ENCODE results near the gene CDHR3.

The CDHR3 gene

GRCh38 chr7:105982388-105982787, 19.3 kb downstream of the CDHR3 start:
- TF ChIP-seq GATA2 (IDR thresholded peaks at IDR 0.05; ENCODE audit: low read depth, low read length) (no peak), GATA3 (IDR thresholded peaks at IDR 0.05; ENCODE audit: low read depth, low read length) (no peak)

DNA sequence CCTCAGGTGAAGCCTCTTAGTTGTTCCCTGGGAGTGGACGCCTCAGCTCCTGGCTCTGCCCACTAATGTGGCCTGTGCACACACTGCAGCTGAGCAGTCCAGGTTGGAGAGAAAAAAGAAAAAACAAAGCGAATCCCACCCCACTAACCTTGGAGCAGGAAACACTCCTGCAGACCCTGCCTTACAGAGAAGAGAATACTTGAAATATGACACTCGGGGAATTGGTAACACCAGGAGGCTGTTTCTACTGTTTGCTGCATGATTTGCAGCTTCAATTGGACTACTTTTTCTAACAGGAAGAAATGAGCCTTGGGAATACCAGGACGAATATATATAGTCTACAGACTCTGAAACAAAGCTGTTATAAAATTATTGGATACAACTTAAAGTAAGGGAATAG, 22.2 kb downstream of the CDHR3 start:
- TF ChIP-seq GATA3 (IDR thresholded peaks at IDR 0.05; ENCODE audit: low read depth, low read length) (no peak), GATA2 (IDR thresholded peaks at IDR 0.05; ENCODE audit: low read depth, low read length) (no peak)

GRCh38 chr7:105985672-105986215, 22.7 kb downstream of the CDHR3 start:
- no peak for TF ChIP-seq GATA2 (IDR thresholded peaks at IDR 0.05; ENCODE audit: low read depth, low read length)
- TF ChIP-seq GATA3 (IDR thresholded peaks at IDR 0.05; ENCODE audit: low read depth, low read length): no peak

DNA sequence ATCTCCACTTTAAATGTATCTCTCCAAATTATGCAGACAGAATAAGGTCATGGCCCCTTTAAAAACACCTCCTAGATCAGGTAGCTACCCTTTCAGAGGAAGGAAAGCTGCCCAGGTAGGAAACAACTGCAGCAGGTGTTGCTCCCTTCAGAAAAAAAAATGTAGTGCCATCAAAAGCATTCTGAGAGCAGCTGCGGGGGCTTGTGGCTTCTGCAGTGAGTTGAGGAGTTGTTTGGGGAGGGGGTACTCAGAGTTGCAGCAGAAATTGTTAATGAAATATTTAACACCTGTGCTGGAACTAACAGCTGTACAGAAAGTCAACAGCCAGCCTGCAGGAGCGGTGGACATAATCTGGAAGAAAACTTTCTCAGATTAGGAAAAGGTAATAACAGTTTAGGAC, 24.0 kb downstream of the CDHR3 start:
- no peak for TF ChIP-seq GATA2 (IDR thresholded peaks at IDR 0.05; ENCODE audit: low read depth, low read length)
- TF ChIP-seq GATA3 (IDR thresholded peaks at IDR 0.05; ENCODE audit: low read depth, low read length): no peak

DNA sequence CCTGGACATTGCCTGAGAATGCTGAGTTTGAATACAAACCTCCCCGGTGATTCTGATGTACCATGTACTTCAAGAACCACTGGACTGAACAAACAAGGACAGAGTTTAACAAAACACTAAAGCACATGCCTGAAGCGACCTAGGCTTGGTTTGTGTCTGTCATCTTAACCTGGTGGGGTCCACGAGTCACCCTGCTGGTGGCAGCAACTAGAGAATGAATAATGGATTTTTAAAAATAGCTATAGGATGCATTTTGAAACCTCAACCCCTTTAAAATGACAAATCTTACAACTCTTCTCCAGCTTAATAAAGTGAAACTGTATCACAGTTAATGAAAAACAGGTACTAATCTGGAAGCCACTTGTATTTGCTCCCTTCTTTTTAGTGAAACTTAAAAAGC, 25.2 kb downstream of the CDHR3 start:
- TF ChIP-seq GATA2 (IDR thresholded peaks at IDR 0.05; ENCODE audit: low read depth, low read length): no peak
- no peak for TF ChIP-seq GATA3 (IDR thresholded peaks at IDR 0.05; ENCODE audit: low read depth, low read length)

DNA sequence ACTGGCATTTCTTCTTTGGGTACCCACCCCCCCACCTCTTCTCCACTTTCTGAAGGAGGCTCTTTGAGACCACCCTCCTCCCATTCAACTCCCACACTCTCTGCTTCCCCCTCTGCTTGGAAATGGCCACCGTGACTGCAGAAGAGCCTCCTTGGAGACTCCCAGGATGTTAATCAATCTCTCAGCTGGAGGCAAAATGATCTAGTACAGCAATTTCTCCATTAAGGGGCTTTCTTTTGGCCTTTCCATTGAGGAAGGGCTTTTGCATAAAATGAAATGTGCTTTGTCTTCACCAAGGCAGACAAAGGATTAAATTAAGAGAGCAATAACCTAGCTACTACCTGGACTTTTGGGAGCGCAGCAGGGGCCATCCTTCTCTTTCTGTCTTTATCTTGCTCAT, 26.1 kb downstream of the CDHR3 start:
- TF ChIP-seq GATA2 (IDR thresholded peaks at IDR 0.05; ENCODE audit: low read depth, low read length) (no peak), GATA3 (IDR thresholded peaks at IDR 0.05; ENCODE audit: low read depth, low read length) (no peak)

- TF ChIP-seq GATA2 (IDR thresholded peaks at IDR 0.05; ENCODE audit: low read depth, low read length) (no peak), GATA3 (IDR thresholded peaks at IDR 0.05; ENCODE audit: low read depth, low read length) (no peak)
Observed at GRCh38 chr7:105989686-105990085, 26.6 kb downstream of the CDHR3 start.

DNA sequence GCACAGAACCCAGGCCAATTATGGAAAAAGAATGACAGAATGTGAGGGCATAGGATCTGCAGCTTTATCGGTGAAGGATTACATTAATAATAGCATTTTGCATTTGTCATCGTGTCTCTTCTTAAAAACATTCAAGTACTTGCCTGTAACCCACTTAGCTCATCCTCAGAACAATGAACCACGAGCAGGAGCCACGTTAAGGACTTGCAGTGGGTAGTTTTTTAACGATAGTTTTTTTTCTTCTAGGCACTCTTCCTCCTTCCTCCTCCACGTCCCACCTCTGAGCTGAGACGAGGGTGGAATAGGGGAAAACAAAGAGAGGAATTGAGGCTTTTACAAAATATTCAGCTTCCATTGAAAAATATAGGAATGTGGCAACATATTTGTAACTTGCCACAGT, 27.1 kb downstream of the CDHR3 start:
- no peak for TF ChIP-seq GATA2 (IDR thresholded peaks at IDR 0.05; ENCODE audit: low read depth, low read length)
- no peak for TF ChIP-seq GATA3 (IDR thresholded peaks at IDR 0.05; ENCODE audit: low read depth, low read length)

- TF ChIP-seq GATA2 (IDR thresholded peaks at IDR 0.05; ENCODE audit: low read depth, low read length) (no peak), GATA3 (IDR thresholded peaks at IDR 0.05; ENCODE audit: low read depth, low read length) (no peak)
Observed at GRCh38 chr7:105990727-105991453, 27.8 kb downstream of the CDHR3 start.

GRCh38 chr7:105992905-105993304, 29.8 kb downstream of the CDHR3 start:
- no peak for TF ChIP-seq GATA2 (IDR thresholded peaks at IDR 0.05; ENCODE audit: low read depth, low read length)
- TF ChIP-seq GATA3 (IDR thresholded peaks at IDR 0.05; ENCODE audit: low read depth, low read length): no peak

GRCh38 chr7:105996860-105997737, 34.0 kb downstream of the CDHR3 start:
- TF ChIP-seq GATA3 (IDR thresholded peaks at IDR 0.05; ENCODE audit: low read depth, low read length) (no peak), GATA2 (IDR thresholded peaks at IDR 0.05; ENCODE audit: low read depth, low read length) (no peak)

DNA sequence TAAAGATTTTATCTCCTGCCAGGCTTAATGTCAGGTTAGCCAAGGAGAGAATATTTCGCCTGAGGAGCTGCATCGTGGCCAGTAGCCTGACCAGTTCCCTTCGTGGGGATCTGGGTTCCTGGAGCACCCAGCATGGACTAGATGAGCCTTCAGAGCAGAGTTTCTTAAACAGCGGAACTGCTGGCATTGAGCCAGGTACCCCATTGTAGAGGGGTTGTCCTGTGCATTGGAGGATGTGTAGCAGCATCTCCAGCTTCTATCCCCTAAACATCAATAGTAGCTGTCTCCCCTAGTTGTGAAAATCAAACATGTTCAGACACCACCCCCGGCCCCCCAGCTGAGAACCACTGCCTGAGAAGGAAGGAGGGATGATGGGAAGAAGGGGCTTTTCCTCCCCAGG, 36.2 kb downstream of the CDHR3 start:
- TF ChIP-seq GATA3 (IDR thresholded peaks at IDR 0.05; ENCODE audit: low read depth, low read length): no peak
- no peak for TF ChIP-seq GATA2 (IDR thresholded peaks at IDR 0.05; ENCODE audit: low read depth, low read length)

DNA sequence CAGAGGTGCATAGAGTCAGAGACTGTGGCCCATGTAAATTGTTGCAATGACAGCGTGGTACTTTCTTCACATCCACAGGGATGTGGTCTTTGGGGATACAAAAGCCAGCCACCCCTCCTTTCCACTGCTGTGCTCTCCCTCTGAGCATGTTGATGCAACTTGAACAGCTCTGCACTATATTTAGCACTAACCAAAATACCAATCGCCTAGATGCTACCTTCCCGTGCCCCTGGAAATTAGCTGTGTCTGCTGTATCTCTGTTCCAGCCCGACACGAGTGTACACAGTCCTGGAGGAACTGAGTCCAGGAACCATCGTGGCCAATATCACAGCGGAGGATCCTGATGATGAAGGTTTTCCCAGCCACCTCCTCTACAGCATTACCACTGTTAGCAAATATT, 38.1 kb downstream of the CDHR3 start:
- no peak for TF ChIP-seq GATA3 (IDR thresholded peaks at IDR 0.05; ENCODE audit: low read depth, low read length)
- TF ChIP-seq GATA2 (IDR thresholded peaks at IDR 0.05; ENCODE audit: low read depth, low read length): no peak

- TF ChIP-seq GATA2 (IDR thresholded peaks at IDR 0.05; ENCODE audit: low read depth, low read length) (no peak), GATA3 (IDR thresholded peaks at IDR 0.05; ENCODE audit: low read depth, low read length) (no peak)
Observed at GRCh38 chr7:106001886-106002285, 38.8 kb downstream of the CDHR3 start.
